MM.1S (cell line): ENCODE results near the gene IL33.

ENCODE experiments used
- DNase-seq: peaks from one replicate; pipeline ENCODE4 v3.0.0-alpha.2; 2015
- H2AFZ ChIP-seq: fragments of 300-600 bp; sonication (generic); 2 replicates; pipeline ENCODE4 v1.6.0; 2016; ENCODE audit warnings: antibody characterized with exemption, low read length
- H3F3A ChIP-seq: fragments of 300-600 bp; sonication (generic); 2 replicates; pipeline ENCODE4 v1.6.1; 2016; ENCODE audit warnings: mild to moderate bottlenecking, antibody characterized with exemption, low read length, moderate library complexity, mixed read lengths; ENCODE audit not compliant: insufficient read depth
- H3K27ac ChIP-seq: fragments of 300-600 bp; sonication (generic); 2 replicates; pipeline ENCODE4 v1.5.1; 2016; ENCODE audit warnings: mild to moderate bottlenecking, low read length
- H3K27me3 ChIP-seq: fragments of 300-600 bp; sonication (generic); replicated peaks from 2 replicates; pipeline ENCODE4 v1.6.0; 2016; ENCODE audit warnings: low read length; ENCODE audit not compliant: insufficient read depth
- H3K36me3 ChIP-seq: fragments of 300-600 bp; sonication (generic); replicated peaks from 2 replicates; pipeline ENCODE4 v1.6.1; 2016; ENCODE audit warnings: mild to moderate bottlenecking, low read length, mixed read lengths; ENCODE audit not compliant: insufficient read depth
- H3K4me1 ChIP-seq: fragments of 300-600 bp; sonication (generic); 2 replicates; pipeline ENCODE4 v1.6.1; 2016; ENCODE audit warnings: low read length, mixed read lengths
- H3K4me2 ChIP-seq: fragments of 300-600 bp; sonication (generic); 2 replicates; pipeline ENCODE4 v1.6.0; 2016; ENCODE audit warnings: low read depth, low read length
- H3K4me3 ChIP-seq: fragments of 300-600 bp; sonication (generic); 2 replicates; pipeline ENCODE4 v1.5.1; 2016; ENCODE audit warnings: low read length, mixed read lengths
- H3K79me2 ChIP-seq: fragments of 300-600 bp; sonication (generic); 2 replicates; pipeline ENCODE4 v1.6.1; 2016; ENCODE audit warnings: mixed run types, low read length, mixed read lengths
- H3K9ac ChIP-seq: fragments of 300-600 bp; sonication (generic); 2 replicates; pipeline ENCODE4 v1.6.1; 2016; ENCODE audit warnings: low read length, mixed read lengths
- H3K9me2 ChIP-seq: fragments of 300-600 bp; sonication (generic); replicated peaks from 2 replicates; pipeline ENCODE4 v1.6.1; 2016; ENCODE audit warnings: mild to moderate bottlenecking, low read length, mixed read lengths; ENCODE audit not compliant: insufficient read depth
- H3K9me3 ChIP-seq: fragments of 300-600 bp; sonication (generic); replicated peaks from 2 replicates; pipeline ENCODE4 v1.6.1; 2016; ENCODE audit warnings: mild to moderate bottlenecking, low read length, mixed read lengths; ENCODE audit not compliant: insufficient read depth
- H4K20me1 ChIP-seq: fragments of 300-600 bp; sonication (generic); 2 replicates; pipeline ENCODE4 v1.6.1; 2016; ENCODE audit warnings: mild to moderate bottlenecking, low read length, moderate library complexity, mixed read lengths; ENCODE audit not compliant: insufficient read depth
- EZH2 ChIP-seq: fragments of 300-600 bp; sonication (generic); optimal IDR thresholded peaks from 2 replicates; pipeline ENCODE3; 2017; ENCODE audit warnings: low read depth, mild to moderate bottlenecking, antibody characterized with exemption, low read length, mixed read lengths
- EZH2phosphoT487 ChIP-seq: fragments of 300-600 bp; sonication (generic); IDR thresholded peaks from 2 replicates; pipeline ENCODE4 v1.6.1; 2018; ENCODE audit warnings: antibody characterized with exemption, low read length
- TF ChIP-seq, protein P1 (sequence below): fragments of 300-600 bp; sonication (generic); IDR thresholded peaks from 2 replicates; pipeline ENCODE4 v1.5.1; 2016; ENCODE audit warnings: antibody characterized with exemption, low read length, mixed read lengths

The IL33 gene

GRCh38 chr9:6224393-6225154, 9.0 kb downstream of the IL33 start:
- no peak overlapping the region for H3K9ac ChIP-seq
- H3K27me3 ChIP-seq: no peaks in the 10 kb centered on the region
- no peak overlapping the region for H3K27ac ChIP-seq
- no peaks in the 10 kb centered on the region for H3K36me3 ChIP-seq
- H3K4me1 ChIP-seq: no peaks in the 10 kb centered on the region
- H3K4me2 ChIP-seq: no peak overlapping the region
- no peaks in the 10 kb centered on the region for H3K9me2 ChIP-seq
- H2AFZ ChIP-seq: no peak overlapping the region
- no peak for DNase-seq
- H3K9me3 ChIP-seq: no peaks in the 10 kb centered on the region
- TF ChIP-seq EZH2phosphoT487 (no peak), EZH2 (no peak)
- TF ChIP-seq, protein P1, sequence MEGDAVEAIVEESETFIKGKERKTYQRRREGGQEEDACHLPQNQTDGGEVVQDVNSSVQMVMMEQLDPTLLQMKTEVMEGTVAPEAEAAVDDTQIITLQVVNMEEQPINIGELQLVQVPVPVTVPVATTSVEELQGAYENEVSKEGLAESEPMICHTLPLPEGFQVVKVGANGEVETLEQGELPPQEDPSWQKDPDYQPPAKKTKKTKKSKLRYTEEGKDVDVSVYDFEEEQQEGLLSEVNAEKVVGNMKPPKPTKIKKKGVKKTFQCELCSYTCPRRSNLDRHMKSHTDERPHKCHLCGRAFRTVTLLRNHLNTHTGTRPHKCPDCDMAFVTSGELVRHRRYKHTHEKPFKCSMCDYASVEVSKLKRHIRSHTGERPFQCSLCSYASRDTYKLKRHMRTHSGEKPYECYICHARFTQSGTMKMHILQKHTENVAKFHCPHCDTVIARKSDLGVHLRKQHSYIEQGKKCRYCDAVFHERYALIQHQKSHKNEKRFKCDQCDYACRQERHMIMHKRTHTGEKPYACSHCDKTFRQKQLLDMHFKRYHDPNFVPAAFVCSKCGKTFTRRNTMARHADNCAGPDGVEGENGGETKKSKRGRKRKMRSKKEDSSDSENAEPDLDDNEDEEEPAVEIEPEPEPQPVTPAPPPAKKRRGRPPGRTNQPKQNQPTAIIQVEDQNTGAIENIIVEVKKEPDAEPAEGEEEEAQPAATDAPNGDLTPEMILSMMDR: no peak
- H3F3A ChIP-seq: no peaks in the 10 kb centered on the region
- H3K4me3 ChIP-seq: no peak overlapping the region
- H4K20me1 ChIP-seq: no peaks in the 10 kb centered on the region
- H3K79me2 ChIP-seq: no peaks in the 10 kb centered on the region

DNA sequence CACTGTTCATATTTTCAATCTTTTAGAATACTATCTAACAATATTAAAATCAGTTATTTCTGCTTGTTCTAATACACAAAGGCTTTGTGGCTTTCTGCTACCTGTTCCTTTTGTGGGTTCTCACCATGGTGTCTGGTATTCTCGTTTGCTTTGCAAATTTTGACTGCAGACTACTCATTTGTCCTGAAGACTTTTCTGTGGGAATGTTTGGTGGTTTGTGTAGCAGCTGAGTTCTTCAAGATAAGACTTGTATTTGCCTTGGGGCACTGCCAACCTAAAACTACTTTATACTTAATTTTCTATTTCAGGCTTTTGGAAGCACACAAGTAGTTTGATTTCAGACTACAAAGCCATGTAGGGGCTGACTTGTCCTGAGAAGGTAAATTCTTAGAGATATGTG, 11.1 kb downstream of the IL33 start:
- Histone ChIP-seq H4K20me1 (no peaks in the 10 kb centered on the region), H3K79me2 (no peaks in the 10 kb centered on the region), H3K9ac (no peak overlapping the region), H3K4me3 (no peak overlapping the region), H3F3A (no peaks in the 10 kb centered on the region), H2AFZ (no peak overlapping the region), H3K27me3 (no peaks in the 10 kb centered on the region), H3K36me3 (no peaks in the 10 kb centered on the region), H3K4me1 (no peaks in the 10 kb centered on the region), H3K9me2 (no peaks in the 10 kb centered on the region), H3K4me2 (no peak overlapping the region), H3K27ac (no peak overlapping the region), H3K9me3 (no peaks in the 10 kb centered on the region)
- no peak for DNase-seq
- TF ChIP-seq EZH2 (no peak), EZH2phosphoT487 (no peak)
- TF ChIP-seq, protein P1: no peak

GRCh38 chr9:6229186-6229585, 13.6 kb downstream of the IL33 start:
- Histone ChIP-seq H3K27me3 (no peaks in the 10 kb centered on the region), H3K4me2 (no peak overlapping the region), H2AFZ (no peak overlapping the region), H3K9me2 (no peaks in the 10 kb centered on the region), H3K4me3 (no peak overlapping the region), H3K4me1 (no peaks in the 10 kb centered on the region), H3K27ac (no peak overlapping the region), H3F3A (no peaks in the 10 kb centered on the region), H3K79me2 (no peaks in the 10 kb centered on the region), H3K36me3 (no peaks in the 10 kb centered on the region), H4K20me1 (no peaks in the 10 kb centered on the region), H3K9ac (no peak overlapping the region), H3K9me3 (no peaks in the 10 kb centered on the region)
- DNase-seq: no peak
- TF ChIP-seq EZH2phosphoT487 (no peak), EZH2 (no peak)
- TF ChIP-seq, protein P1: no peak
